ENCODE results near the gene RNF175.

The RNF175 gene

GRCh38 chr4:153741541-153741940 is 18.3 kb downstream of the RNF175 start:
- no peak for DNase-seq

- DNase-seq: no peak
Measured at GRCh38 chr4:153735906-153736461, 23.8 kb downstream of the RNF175 start.

- no peak for DNase-seq
Measured at GRCh38 chr4:153733751-153734448, 25.9 kb downstream of the RNF175 start.

DNA sequence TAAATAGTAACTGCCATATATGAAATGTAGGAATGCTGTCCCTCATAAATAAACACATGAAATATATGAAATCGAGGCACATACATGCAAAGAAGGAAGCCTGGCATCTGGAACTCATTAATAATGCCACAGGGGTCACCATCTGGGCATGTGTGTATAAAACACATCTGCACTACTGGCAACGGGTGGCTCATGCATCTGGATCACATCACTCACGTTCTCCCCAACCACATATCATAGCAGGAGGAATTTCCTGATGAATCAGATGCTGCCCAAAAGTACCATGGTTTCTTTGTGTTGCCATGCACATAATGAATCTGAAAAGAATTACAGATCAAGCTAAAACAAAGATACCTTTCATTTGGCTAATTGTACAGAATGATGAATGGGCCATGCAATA is 28.6 kb downstream of the RNF175 start:
- DNase-seq: no peak

GRCh38 chr4:153729895-153730294 is 29.9 kb downstream of the RNF175 start:
- no peak for DNase-seq

DNA sequence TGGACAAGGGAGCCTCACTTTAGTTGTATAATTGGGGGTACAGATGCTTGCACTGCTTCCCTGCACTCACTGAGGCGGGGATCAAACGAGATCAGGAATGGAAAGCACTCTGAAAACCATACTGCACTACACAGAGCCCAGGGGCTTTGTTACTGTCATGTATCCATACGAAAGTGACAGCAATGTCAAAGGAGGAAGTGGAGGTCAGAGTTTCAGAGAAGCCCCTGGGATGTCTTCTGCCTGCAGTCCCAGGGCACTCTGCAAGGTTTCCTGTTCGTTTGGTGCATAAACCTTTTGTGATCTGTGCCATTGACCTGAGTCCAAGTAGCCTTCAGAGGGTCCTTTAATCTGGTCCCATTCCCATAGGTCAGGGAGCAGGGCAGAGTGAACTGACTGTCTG is 31.2 kb downstream of the RNF175 start:
- no peak for DNase-seq

GRCh38 chr4:153728151-153728550 is 31.7 kb downstream of the RNF175 start:
- no peak for DNase-seq

GRCh38 chr4:153725831-153726154 is 34.0 kb downstream of the RNF175 start:
- DNase-seq: no peak

GRCh38 chr4:153725136-153725830 is 34.5 kb downstream of the RNF175 start:
- DNase-seq: no peak

DNA sequence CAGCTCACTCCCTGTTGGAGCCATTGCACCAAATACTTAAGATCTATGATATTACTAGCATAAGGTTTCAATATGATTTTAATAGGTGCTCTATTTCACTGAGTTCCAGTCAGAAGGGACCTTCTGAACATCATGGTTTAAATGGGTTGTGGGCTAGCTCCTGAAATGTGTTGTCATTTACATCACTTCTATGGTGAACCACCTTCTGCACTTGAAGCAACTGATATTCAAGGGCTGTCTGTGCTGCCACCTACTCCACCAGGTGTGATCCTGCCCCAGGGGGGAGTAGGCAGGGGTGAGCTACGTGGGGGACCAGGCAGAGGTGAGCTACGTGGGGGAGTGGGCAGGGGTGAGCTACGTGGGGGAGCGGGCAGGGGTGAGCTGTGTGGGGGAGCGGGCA is 35.2 kb downstream of the RNF175 start:
- DNase-seq: no peak

GRCh38 chr4:153722036-153722435 is 37.8 kb downstream of the RNF175 start:
- no peak for DNase-seq

DNA sequence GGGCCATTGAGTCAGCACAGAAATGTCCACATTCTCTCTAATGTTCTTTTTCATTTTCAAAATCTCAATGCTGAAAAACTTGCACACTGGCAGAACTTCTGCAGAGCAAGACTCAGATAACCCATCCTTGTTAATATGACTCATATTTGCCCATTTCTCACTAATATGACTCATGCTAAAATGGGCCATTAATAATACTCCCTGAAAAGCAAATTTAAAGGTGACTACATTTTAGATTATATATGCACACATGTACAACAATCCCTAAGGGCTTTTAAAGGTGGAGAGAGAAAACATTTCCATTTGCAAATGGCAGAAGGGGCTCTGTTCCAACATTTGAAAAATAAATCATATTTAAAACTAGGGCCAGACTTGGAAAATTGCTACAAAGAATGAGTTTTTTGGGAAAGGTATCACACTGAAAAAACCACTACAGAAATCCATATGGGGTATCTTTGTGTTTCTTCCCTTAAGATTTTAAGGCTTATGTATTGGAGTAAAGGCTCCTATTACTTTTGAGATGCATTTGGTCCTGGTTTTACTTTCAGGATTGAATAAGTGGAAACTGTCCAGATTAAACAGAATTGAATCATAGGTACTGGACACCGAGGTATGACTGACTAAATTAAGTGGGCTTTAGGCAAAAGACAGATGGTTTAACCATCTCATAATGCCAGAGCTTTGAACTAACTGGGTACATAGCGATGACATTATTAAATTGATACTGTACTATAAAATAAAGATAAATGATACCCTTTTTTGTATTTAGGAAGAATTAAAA is 45.8 kb downstream of the RNF175 start:
- no peak for DNase-seq

GRCh38 chr4:153710681-153711080 is 49.1 kb downstream of the RNF175 start:
- DNase-seq: no peak

- DNase-seq: no peak
Measured at GRCh38 chr4:153706519-153706918, 53.3 kb downstream of the RNF175 start.

GRCh38 chr4:153705743-153706468 is 53.9 kb downstream of the RNF175 start:
- DNase-seq: no peak

- DNase-seq: no peak
Measured at GRCh38 chr4:153704522-153704921, 55.3 kb downstream of the RNF175 start.

GRCh38 chr4:153684971-153685371 is 74.9 kb downstream of the RNF175 start:
- no peak for DNase-seq

DNA sequence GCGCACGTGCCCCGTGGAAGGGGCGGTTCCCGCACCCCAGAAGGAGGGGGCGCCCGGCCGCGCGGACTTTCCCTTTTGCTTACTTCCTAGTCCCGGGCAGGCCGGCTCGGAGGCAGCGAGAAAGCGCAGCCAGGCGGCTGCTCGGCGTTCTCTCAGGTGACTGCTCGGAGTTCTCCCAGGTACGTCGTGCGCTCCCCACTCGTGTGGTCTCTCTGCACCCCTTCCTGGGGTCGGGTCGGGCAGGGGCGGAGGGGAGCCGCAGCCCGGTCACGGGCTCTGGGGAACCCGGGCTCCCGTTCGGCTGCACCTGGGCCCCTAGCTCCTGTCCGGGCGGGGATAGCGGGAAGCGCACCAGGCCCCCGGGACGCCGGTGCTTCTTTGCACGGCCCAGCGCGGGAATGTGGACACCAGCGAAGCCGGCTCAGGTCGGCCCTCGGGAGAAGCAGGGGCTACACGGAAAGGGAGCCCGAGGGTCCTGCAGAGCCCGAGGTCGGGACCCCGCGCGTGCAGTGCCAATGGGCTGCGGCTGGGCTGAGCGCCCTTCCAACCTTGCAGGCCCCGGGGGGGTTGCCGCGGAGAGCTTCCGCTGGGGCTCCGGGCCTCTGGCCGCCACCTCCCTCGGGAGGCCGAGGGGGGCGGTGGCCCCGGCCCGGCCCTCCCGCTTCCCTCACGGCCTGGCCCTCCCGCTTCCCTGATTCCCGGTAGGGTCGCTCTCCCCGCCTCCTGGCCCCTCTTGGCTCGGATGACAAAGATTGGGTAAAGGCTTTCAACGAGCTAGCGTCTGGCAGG is 75.4 kb downstream of the RNF175 start, which contains the start of gene TLR2:
Gene TLR2 (plus strand): TSS at position 99 of the 789 bp plus-strand sequence. CDS start 18,628 bp downstream, outside the sequence.
- no peak for DNase-seq

DNA sequence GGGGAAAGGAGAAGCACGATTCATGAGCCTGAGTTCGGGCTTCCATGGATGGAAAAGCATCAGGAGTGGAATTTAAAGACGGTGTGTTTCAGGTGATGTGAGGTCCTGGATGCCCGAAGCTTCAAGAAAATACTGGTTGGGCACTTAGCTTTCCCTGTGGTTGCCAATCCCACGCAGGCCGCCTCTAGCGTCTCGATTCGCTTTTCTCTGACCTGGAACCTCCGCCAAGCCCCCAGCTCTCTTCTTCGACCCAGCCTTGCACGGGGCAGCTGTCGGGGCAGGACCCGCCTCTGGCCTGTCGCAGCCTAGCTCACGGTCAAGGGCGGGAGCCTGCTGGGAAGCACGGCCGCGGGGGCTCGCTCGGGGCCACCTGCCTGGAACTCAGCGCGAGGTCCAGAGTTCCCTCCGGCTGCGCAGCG is 76.1 kb downstream of the RNF175 start:
- no peak for DNase-seq

GRCh38 chr4:153679486-153679885 is 80.3 kb downstream of the RNF175 start:
- no peak for DNase-seq

GRCh38 chr4:153676984-153677383 is 82.8 kb downstream of the RNF175 start:
- DNase-seq: no peak

- no peak for DNase-seq
Measured at GRCh38 chr4:153676486-153676885, 83.3 kb downstream of the RNF175 start.

Data from COR-L47 (cell line).